Fibroblast of pulmonary artery (primary cell): ENCODE data around the gene THRAP3.
A peak's percentile ranks its signal among the peaks of the same experiment; 100 is the strongest.

Experiments
- DNase-seq: peaks from one replicate; pipeline ENCODE4 v3.0.0-alpha.2; 2010; ENCODE audit warnings: low read depth
- H3K4me3 ChIP-seq: replicated peaks from 2 replicates; pipeline ENCODE4 v1.5.1; 2011; ENCODE audit warnings: low read depth, mild to moderate bottlenecking, control low read depth, low read length, moderate library complexity
- TF ChIP-seq, protein P1 (sequence below): IDR thresholded peaks from 2 replicates; pipeline ENCODE4 v1.5.1; 2011; ENCODE audit warnings: mild to moderate bottlenecking, control low read depth, low read length, inconsistent platforms; ENCODE audit errors: missing control alignments

The THRAP3 gene

DNA sequence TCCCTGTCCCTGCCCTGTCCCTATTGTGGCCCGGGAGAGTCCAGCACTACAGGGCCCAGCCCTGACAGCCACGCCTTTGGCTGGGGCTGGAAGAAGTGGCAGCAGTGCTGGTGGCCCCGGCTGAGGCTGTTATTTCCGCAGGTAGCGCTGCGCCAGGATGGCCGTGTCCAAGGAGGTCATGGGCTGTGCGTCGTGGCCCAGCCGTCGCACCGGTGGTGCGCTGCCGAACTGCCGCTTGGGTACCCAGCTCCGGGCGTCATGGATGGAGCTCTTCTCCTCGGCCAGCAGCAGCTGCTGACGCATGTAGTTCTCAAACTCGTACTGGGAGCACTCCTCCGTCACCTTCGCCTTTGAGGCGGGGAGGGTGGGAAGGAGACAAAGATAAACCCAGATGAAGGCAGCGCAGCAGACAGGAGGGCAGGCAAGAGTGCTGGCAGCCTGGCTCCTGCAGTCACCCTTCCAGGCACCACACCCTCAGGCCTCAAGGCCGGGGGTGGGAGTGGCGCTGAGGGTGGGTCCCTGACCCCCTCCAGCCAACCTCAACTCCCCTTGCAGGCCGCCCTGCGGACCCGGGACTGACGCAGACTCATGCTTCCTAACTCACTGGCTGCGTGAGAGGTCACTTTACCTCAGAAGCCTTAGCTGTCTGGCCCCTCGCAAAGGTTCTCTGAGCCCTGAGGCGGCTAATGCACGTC is 117.5 kb downstream of the THRAP3 start:
- no peak for DNase-seq
- no peak overlapping the region for H3K4me3 ChIP-seq
- TF ChIP-seq, protein P1, sequence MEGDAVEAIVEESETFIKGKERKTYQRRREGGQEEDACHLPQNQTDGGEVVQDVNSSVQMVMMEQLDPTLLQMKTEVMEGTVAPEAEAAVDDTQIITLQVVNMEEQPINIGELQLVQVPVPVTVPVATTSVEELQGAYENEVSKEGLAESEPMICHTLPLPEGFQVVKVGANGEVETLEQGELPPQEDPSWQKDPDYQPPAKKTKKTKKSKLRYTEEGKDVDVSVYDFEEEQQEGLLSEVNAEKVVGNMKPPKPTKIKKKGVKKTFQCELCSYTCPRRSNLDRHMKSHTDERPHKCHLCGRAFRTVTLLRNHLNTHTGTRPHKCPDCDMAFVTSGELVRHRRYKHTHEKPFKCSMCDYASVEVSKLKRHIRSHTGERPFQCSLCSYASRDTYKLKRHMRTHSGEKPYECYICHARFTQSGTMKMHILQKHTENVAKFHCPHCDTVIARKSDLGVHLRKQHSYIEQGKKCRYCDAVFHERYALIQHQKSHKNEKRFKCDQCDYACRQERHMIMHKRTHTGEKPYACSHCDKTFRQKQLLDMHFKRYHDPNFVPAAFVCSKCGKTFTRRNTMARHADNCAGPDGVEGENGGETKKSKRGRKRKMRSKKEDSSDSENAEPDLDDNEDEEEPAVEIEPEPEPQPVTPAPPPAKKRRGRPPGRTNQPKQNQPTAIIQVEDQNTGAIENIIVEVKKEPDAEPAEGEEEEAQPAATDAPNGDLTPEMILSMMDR: no peak

DNA sequence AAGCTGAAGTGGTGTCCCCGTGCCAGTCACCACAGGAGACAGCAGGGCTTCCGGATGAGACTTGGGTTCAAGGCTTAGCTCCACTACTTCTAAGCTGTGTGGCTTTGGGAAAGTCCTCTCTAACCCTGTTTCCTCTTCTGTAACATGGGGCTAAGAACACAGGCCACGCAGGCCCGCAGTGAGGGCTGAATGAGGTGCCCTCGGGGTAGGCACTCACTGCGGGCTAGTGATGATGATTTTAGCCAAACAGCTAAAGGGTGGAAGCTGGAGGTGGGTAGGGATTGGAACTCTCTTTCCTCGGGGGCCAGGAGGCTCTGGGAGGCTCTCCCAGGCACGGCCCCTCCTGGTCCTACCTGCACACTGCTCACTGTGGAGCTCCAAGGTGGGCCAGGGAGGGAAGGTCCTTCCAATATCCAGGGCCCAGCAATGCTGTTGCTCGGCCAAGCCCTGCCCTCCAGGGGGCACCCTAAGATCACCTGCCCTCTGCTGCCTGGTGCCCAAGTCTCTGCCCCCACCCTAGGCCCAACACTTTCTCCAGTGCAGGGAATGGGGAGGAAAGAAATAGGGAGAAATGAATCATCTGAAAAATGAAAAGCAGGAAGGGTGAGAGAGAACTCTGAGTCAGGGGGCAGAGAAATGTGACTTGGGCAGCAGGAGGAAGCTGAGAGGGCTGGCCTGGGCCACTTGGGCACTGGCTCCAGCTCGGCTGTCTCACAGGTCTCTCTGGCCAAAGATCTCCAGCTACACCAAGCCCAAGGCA is 118.4 kb downstream of the THRAP3 start:
- TF ChIP-seq, protein P1: peak; percentile 68

DNA sequence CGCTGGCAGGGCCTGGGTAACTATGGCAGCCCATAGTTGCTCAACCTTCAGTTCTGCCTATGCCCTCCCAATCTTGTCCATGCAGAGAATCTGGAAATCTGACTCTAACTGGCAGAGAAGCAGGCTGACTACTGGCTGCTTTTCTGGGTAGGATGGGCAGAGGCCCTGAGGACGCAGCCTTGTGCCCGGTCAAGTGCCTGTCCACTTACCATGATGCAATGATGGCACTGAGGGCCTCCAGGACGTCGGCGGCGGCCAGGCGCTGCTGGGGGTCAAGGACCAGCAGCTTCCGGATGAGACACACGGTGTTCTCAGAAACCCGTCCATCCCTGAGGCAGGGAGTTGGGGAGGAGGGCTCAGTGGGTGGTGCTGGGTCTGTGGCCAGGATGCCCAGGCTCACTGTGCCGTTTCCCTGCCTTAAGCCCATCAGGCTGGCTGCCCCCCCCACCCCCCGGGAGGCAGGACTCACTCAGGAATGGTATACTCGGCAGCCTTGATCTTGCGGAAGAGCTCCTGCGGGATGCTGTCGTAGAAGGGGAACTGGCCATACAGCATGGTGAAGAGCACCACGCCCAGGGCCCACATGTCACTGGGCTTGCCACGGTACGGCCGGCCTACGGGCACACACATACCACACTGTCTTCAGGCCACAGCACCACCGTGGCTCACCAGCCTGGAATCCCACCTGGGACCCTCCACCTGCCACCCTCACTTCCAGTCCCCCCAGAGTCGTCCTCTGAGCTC is 119.6 kb downstream of the THRAP3 start:
- TF ChIP-seq, protein P1: no peak
- H3K4me3 ChIP-seq: no peak overlapping the region
- DNase-seq: no peak

More for the DNA sequence above, 118.4 kb downstream of the THRAP3 start:
- peak; percentile 79 for DNase-seq
- H3K4me3 ChIP-seq: no peak overlapping the region

DNA sequence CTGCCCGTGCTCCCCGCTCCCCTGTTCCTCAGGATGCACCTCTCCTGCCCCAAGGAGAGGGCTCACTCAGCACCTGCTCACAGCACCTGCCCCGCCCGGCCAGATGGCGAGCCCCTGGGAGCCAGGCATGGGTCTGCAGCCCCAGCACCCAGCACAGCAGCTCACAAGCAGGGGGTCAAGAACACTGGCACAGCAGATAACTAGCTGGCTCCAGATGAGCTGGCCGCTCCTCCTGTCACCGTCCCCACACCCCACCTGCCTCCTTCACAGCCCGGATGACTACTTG is 120.1 kb downstream of the THRAP3 start:
- DNase-seq: no peak
- no peak overlapping the region for H3K4me3 ChIP-seq
- TF ChIP-seq, protein P1: no peak

DNA sequence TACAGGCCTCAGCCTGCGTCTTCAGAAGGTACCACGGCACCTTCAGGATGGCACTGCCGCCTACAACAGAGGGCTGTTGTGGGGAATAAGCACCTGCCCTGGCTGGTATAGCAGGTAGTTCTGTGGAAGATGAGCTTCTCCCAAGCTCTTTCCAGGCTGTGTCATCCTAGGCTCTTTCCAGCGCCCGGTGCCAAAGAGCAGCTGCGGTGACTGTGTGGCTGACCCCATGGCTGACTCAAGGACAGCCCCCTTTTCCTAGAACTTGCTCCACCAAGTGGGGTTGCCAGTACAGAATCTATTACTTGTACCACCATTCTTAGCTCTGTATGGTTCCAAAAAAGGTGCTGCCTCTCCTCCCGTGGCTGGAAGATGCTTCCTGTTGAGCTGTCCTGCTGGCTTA is 121.1 kb downstream of the THRAP3 start:
- TF ChIP-seq, protein P1: no peak
- DNase-seq: no peak
- H3K4me3 ChIP-seq: no peak overlapping the region

DNA sequence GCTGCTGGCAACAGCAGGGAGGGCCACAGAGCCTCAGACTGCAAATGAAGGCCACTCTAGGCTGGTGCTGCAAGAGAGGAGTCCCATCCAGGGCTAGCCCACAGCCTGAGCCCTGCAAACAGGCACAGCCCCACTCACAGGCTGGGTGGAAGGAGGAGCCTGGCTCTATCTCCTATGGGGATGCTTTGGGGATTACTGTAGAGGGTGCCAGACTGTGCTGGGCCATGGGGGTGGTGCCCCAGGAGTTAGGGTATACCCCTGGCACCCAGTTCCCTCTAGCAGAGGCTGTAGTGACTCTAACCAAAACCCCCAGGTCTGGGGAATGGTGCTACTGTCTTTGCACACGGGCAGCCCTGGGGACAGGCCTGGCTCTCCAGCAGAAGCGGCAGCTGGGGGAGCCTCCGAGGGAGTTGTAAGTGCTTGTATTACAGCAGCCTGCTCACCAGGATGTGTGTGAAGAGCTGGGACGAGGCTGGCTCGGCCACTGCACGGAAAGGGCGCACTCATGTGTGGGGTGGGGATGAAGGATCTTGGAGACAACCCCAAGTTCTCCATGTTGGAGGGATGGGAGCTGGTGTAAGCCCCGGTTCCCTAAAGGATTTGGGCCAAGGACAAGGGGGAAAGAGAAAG is 122.6 kb downstream of the THRAP3 start:
- DNase-seq: no peak
- TF ChIP-seq, protein P1: no peak

More for the DNA sequence above, 122.6 kb downstream of the THRAP3 start:
- H3K4me3 ChIP-seq: no peak overlapping the region
